GM19239 (cell line): Measurements from ENCODE around the gene AK9.

ENCODE experiments used
- DNase-seq: peaks from one replicate; pipeline ENCODE4 v3.0.0; 2011; ENCODE audit warnings: low spot score; ENCODE audit not compliant: insufficient read length
- FAIRE-seq: peaks from 2 replicates; lab custom pipeline; 2011; peaks lifted over from hg19 to GRCh38; lab: Jason Lieb, UNC

AK9 gene

GRCh38 chr6:109488001-109488400 lies 203.0 kb downstream of the AK9 start:
- DNase-seq: no peak
- FAIRE-seq: no peak

GRCh38 chr6:109486068-109486467 lies 204.9 kb downstream of the AK9 start:
- FAIRE-seq (no peak), DNase-seq (no peak)

GRCh38 chr6:109485266-109485935 lies 205.6 kb downstream of the AK9 start:
- no peak for DNase-seq
- no peak for FAIRE-seq

- DNase-seq (no peak), FAIRE-seq (no peak)
Measured at GRCh38 chr6:109484122-109484521, 206.9 kb downstream of the AK9 start.

GRCh38 chr6:109483735-109484057 lies 207.3 kb downstream of the AK9 start:
- DNase-seq: no peak
- no peak for FAIRE-seq

- FAIRE-seq: no peak
- peak; percentile 89 for DNase-seq
Measured at GRCh38 chr6:109482905-109483734, 207.9 kb downstream of the AK9 start, which contains the start of gene ZBTB24. ZBTB24 (minus strand) TSS chr6:109483219; CDS start chr6:109482026, 1,193 bp downstream.

GRCh38 chr6:109480993-109481480 lies 210.0 kb downstream of the AK9 start:
- DNase-seq: no peak
- FAIRE-seq: no peak

- peak; percentile 4 for FAIRE-seq
- no peak for DNase-seq
Measured at GRCh38 chr6:109478841-109479624, 212.0 kb downstream of the AK9 start.

- FAIRE-seq (no peak), DNase-seq (no peak)
Measured at GRCh38 chr6:109478222-109478805, 212.7 kb downstream of the AK9 start.

GRCh38 chr6:109477725-109478124 lies 213.3 kb downstream of the AK9 start:
- DNase-seq (no peak), FAIRE-seq (peak; percentile 78)

GRCh38 chr6:109477184-109477583 lies 213.8 kb downstream of the AK9 start:
- DNase-seq (no peak), FAIRE-seq (no peak)

GRCh38 chr6:109475625-109476024 lies 215.4 kb downstream of the AK9 start:
- DNase-seq (no peak), FAIRE-seq (no peak)

- no peak for FAIRE-seq
- no peak for DNase-seq
Measured at GRCh38 chr6:109474995-109475394, 216.0 kb downstream of the AK9 start.

GRCh38 chr6:109473120-109473519 lies 217.9 kb downstream of the AK9 start:
- DNase-seq (no peak), FAIRE-seq (no peak)

- no peak for DNase-seq
- peak; percentile 66 for FAIRE-seq
Measured at GRCh38 chr6:109472132-109472995, 218.6 kb downstream of the AK9 start.

- DNase-seq (no peak), FAIRE-seq (no peak)
Measured at GRCh38 chr6:109471105-109471810, 219.7 kb downstream of the AK9 start.

GRCh38 chr6:109469591-109470189 lies 221.3 kb downstream of the AK9 start:
- DNase-seq: no peak
- no peak for FAIRE-seq

GRCh38 chr6:109467696-109468095 lies 223.3 kb downstream of the AK9 start:
- DNase-seq: no peak
- no peak for FAIRE-seq
